ENCODE results near the gene PASK. TPM values are rescaled to one million over a fixed set of nuclear protein-coding genes. Genes with fewer than 3 reads are reported as not detected.

PASK gene
- total and polyA plus RNA-seq, 9 of the 15 experiments (the other 6 are each of a cell fraction or from before 2014, with no cell fraction given): 1.5 to 30.3 (median 9.9) TPM

- no peak for TF ChIP-seq ZBTB9 (CRISPR knock-in tag; IDR thresholded peaks at IDR 0.05)
- no peak for TF ChIP-seq EZH2 (IDR thresholded peaks at IDR 0.05; ENCODE audit: borderline replicate concordance, low read depth, low read length)
- no peak for TF ChIP-seq NEUROD1 (IDR thresholded peaks at IDR 0.05; ENCODE audit: borderline replicate concordance, low read depth, low read length, partially characterized antibody)
- peak; percentile 44 for TF ChIP-seq HMGN3 (IDR thresholded peaks at IDR 0.05; ENCODE audit: borderline replicate concordance, extremely low read depth, insufficient read length, low read depth, low read length)
- TF ChIP-seq TCF3 (CRISPR knock-in tag; IDR thresholded peaks at IDR 0.05): no peak
- no peak for TF ChIP-seq ZNF224 (CRISPR knock-in tag; IDR thresholded peaks at IDR 0.05)
- no peak for TF ChIP-seq ZNF57 (CRISPR knock-in tag; IDR thresholded peaks at IDR 0.05)
- TF ChIP-seq TAL1 (IDR thresholded peaks at IDR 0.05): no peak
- no peak for TF ChIP-seq ZNF280A (IDR thresholded peaks at IDR 0.05; ENCODE audit: low read depth, partially characterized antibody)
- no peak for TF ChIP-seq SRSF9 (IDR thresholded peaks at IDR 0.05; ENCODE audit: borderline replicate concordance, low read depth, low read length)
- TF ChIP-seq NFATC3 (IDR thresholded peaks at IDR 0.05): no peak
- no peak; the same call in 1 of the 2 replicates for TF ChIP-seq PML (IDR thresholded peaks at IDR 0.05; ENCODE audit: low read length)
- TF ChIP-seq ZNF354B (CRISPR knock-in tag; IDR thresholded peaks at IDR 0.05): no peak
- TF ChIP-seq HMGXB4 (CRISPR knock-in tag; IDR thresholded peaks at IDR 0.05): no peak
Measured at GRCh38 chr2:241150660-241151530, 1.6 kb upstream of the PASK start (continued).
